ENCODE data around the gene RAD51B. TPM values are rescaled to one million over a fixed set of nuclear protein-coding genes. Genes with fewer than 3 reads are reported as not detected.

RAD51B gene
- total and polyA plus RNA-seq, 3 donors from 2014 or later: 5.5 to 22.5 (median 19.1) TPM

GRCh38 chr14:68363466-68363842, 543.9 kb downstream of the RAD51B start:
- Histone ChIP-seq H3K27ac (no peak overlapping the region), H3K36me3 (ENCODE audit: low read depth, missing control alignments) (no peaks in the 10 kb centered on the region), H3K4me3 (no peak overlapping the region), H3K27me3 (no peaks in the 10 kb centered on the region), H3K4me1 (peaks cover 34% of the 10 kb centered on the region), H3K9me3 (no peaks in the 10 kb centered on the region)
- intact Hi-C loops (cut with DNase I; ENCODE audit: low total_unique reads): no loop called here
- no peak for DNase-seq
- no peak for TF ChIP-seq CTCF (IDR thresholded peaks at IDR 0.05)
- no peak for TF ChIP-seq POLR2A (IDR thresholded peaks at IDR 0.05)
- WGBS, 2 donors: 63 to 71% methylated on average over 11 of the region's 11 CpGs

GRCh38 chr14:68363843-68364767, 544.5 kb downstream of the RAD51B start:
- Histone ChIP-seq H3K36me3 (ENCODE audit: low read depth, missing control alignments) (no peaks in the 10 kb centered on the region), H3K27ac (peak overlapping the region; percentile 19 to 26), H3K4me1 (peaks cover 31% of the 10 kb centered on the region), H3K27me3 (no peaks in the 10 kb centered on the region), H3K9me3 (no peaks in the 10 kb centered on the region), H3K4me3 (peak overlapping the region in 1 of 2 donors; percentile 21)
- TF ChIP-seq CTCF (IDR thresholded peaks at IDR 0.05): no peak
- TF ChIP-seq POLR2A (IDR thresholded peaks at IDR 0.05): no peak
- WGBS, 2 donors: 55 to 60% methylated on average over 28 to 34 of the region's 34 CpGs
- intact Hi-C loops (cut with DNase I; ENCODE audit: low total_unique reads): no loop called here
- no peak for DNase-seq

- Histone ChIP-seq H3K27me3 (no peaks in the 10 kb centered on the region), H3K4me3 (no peak overlapping the region), H3K4me1 (peaks cover 24% of the 10 kb centered on the region), H3K27ac (peak overlapping the region; percentile 19 to 26), H3K36me3 (ENCODE audit: low read depth, missing control alignments) (no peaks in the 10 kb centered on the region), H3K9me3 (no peaks in the 10 kb centered on the region)
- no peak for DNase-seq
- intact Hi-C loops (cut with DNase I; ENCODE audit: low total_unique reads): no loop called here
- TF ChIP-seq POLR2A (IDR thresholded peaks at IDR 0.05) (no peak), CTCF (IDR thresholded peaks at IDR 0.05) (no peak)
- 45 to 48% methylated on average over 6 of the region's 6 CpGs for WGBS, 2 donors
Measured at GRCh38 chr14:68364792-68365192, 545.2 kb downstream of the RAD51B start.

- intact Hi-C loops (cut with DNase I; ENCODE audit: low total_unique reads): no loop called here
- Histone ChIP-seq H3K27me3 (no peaks in the 10 kb centered on the region), H3K4me1 (peaks cover 20% of the 10 kb centered on the region), H3K4me3 (no peak overlapping the region), H3K27ac (peak overlapping the region; percentile 19 to 26), H3K9me3 (no peaks in the 10 kb centered on the region), H3K36me3 (ENCODE audit: low read depth, missing control alignments) (no peaks in the 10 kb centered on the region)
- WGBS, 2 donors: 68 to 78% methylated on average over 3 of the region's 3 CpGs
- no peak for DNase-seq
- TF ChIP-seq POLR2A (IDR thresholded peaks at IDR 0.05) (no peak), CTCF (IDR thresholded peaks at IDR 0.05) (no peak)
Measured at GRCh38 chr14:68365228-68365627, 545.6 kb downstream of the RAD51B start.
